Measurements from ENCODE around the gene DNAI1. TPM values are rescaled to one million over a fixed set of nuclear protein-coding genes. Genes with fewer than 3 reads are reported as not detected.

The DNAI1 gene
- polyA plus RNA-seq, 1 donor (not counting 4 experiments of a cell fraction or from before 2014, with no cell fraction given), result 0.08 TPM

GRCh38 chr9:34508463-34508862 is 49.9 kb downstream of the DNAI1 start:
- no peak overlapping the region for H2AFZ ChIP-seq (ENCODE audit: control insufficient read depth, low read length)
- no peak overlapping the region for H3K27ac ChIP-seq (ENCODE audit: control insufficient read depth, insufficient read depth, low read length)
- no peak for DNase-seq (ENCODE audit: low read depth, low spot score)
- H3K9ac ChIP-seq (ENCODE audit: control insufficient read depth, extremely low read depth, insufficient read depth, low read length), result no peak overlapping the region
- H3K4me1 ChIP-seq (ENCODE audit: control insufficient read depth, extremely low read depth, insufficient read depth, low read length), result no peaks in the 10 kb centered on the region
- H3K4me3 ChIP-seq (ENCODE audit: control insufficient read depth in 2 of 3, extremely low read depth in 1 of 3, insufficient read depth in 2 of 3, low read depth in 1 of 3, low read length in 3 of 3), result no peak overlapping the region
- H3K27me3 ChIP-seq (ENCODE audit: control insufficient read depth, extremely low read depth, insufficient read depth, low read length), result peaks cover 27% of the 10 kb centered on the region
- no peaks in the 10 kb centered on the region for H3K79me2 ChIP-seq (ENCODE audit: control insufficient read depth, insufficient read depth, low read length)
- H3K9me1 ChIP-seq (ENCODE audit: control insufficient read depth, extremely low read depth, insufficient read depth, low read length), result no peaks in the 10 kb centered on the region
- no peaks in the 10 kb centered on the region for H3K36me3 ChIP-seq (ENCODE audit: control insufficient read depth in 2 of 2, extremely low read depth in 1 of 2, insufficient read depth in 2 of 2, low read length in 2 of 2)
- H3K9me3 ChIP-seq (ENCODE audit: control insufficient read depth, low read depth, low read length), result no peaks in the 10 kb centered on the region
- H4K20me1 ChIP-seq (ENCODE audit: control insufficient read depth, extremely low read depth, insufficient read depth, low read length), result no peaks in the 10 kb centered on the region
- no peak overlapping the region for H3K4me2 ChIP-seq (ENCODE audit: control insufficient read depth, extremely low read depth, insufficient read depth, low read depth, low read length)
- TF ChIP-seq CTCF (optimal IDR thresholded peaks at IDR 0.05 in 1 of 3, IDR thresholded peaks at IDR 0.05 in 1 of 3, conservative IDR thresholded peaks at IDR 0.05 in 1 of 3; ENCODE audit: extremely low read depth in 1 of 3, insufficient read depth in 2 of 3, low read length in 3 of 3), result no peak
- TF ChIP-seq EZH2 (IDR thresholded peaks at IDR 0.05; ENCODE audit: low read length), result no peak
- dilution Hi-C loops (cut with MboI; ENCODE audit: extremely low pct_ligation_motif_present, low sequenced_read_pairs), result no loop called here
- FAIRE-seq, result no peak

GRCh38 chr9:34508951-34509350 is 50.3 kb downstream of the DNAI1 start:
- H3K36me3 ChIP-seq (ENCODE audit: control insufficient read depth in 2 of 2, extremely low read depth in 1 of 2, insufficient read depth in 2 of 2, low read length in 2 of 2), result no peaks in the 10 kb centered on the region
- DNase-seq (ENCODE audit: low read depth, low spot score), result no peak

More at GRCh38 chr9:34508951-34509350, 50.3 kb downstream of the DNAI1 start:
- no peaks in the 10 kb centered on the region for H3K4me1 ChIP-seq (ENCODE audit: control insufficient read depth, extremely low read depth, insufficient read depth, low read length)
- H3K79me2 ChIP-seq (ENCODE audit: control insufficient read depth, insufficient read depth, low read length), result no peaks in the 10 kb centered on the region
- dilution Hi-C loops (cut with MboI; ENCODE audit: extremely low pct_ligation_motif_present, low sequenced_read_pairs), result no loop called here
- no peaks in the 10 kb centered on the region for H4K20me1 ChIP-seq (ENCODE audit: control insufficient read depth, extremely low read depth, insufficient read depth, low read length)
- FAIRE-seq, result no peak
- H3K4me3 ChIP-seq (ENCODE audit: control insufficient read depth in 2 of 3, extremely low read depth in 1 of 3, insufficient read depth in 2 of 3, low read depth in 1 of 3, low read length in 3 of 3), result no peak overlapping the region
- H3K27me3 ChIP-seq (ENCODE audit: control insufficient read depth, extremely low read depth, insufficient read depth, low read length), result peaks cover 24% of the 10 kb centered on the region
- H3K9me3 ChIP-seq (ENCODE audit: control insufficient read depth, low read depth, low read length), result no peaks in the 10 kb centered on the region
- H3K9me1 ChIP-seq (ENCODE audit: control insufficient read depth, extremely low read depth, insufficient read depth, low read length), result no peaks in the 10 kb centered on the region
- no peak overlapping the region for H3K4me2 ChIP-seq (ENCODE audit: control insufficient read depth, extremely low read depth, insufficient read depth, low read depth, low read length)
- no peak overlapping the region for H3K9ac ChIP-seq (ENCODE audit: control insufficient read depth, extremely low read depth, insufficient read depth, low read length)
- no peak overlapping the region for H2AFZ ChIP-seq (ENCODE audit: control insufficient read depth, low read length)
- no peak overlapping the region for H3K27ac ChIP-seq (ENCODE audit: control insufficient read depth, insufficient read depth, low read length)
- TF ChIP-seq CTCF (optimal IDR thresholded peaks at IDR 0.05 in 1 of 3, IDR thresholded peaks at IDR 0.05 in 1 of 3, conservative IDR thresholded peaks at IDR 0.05 in 1 of 3; ENCODE audit: extremely low read depth in 1 of 3, insufficient read depth in 2 of 3, low read length in 3 of 3) (no peak), EZH2 (IDR thresholded peaks at IDR 0.05; ENCODE audit: low read length) (no peak)
